Measurements from ENCODE around the gene FDXR. TPM values are rescaled to one million over a fixed set of nuclear protein-coding genes. Genes with fewer than 3 reads are reported as not detected.

FDXR gene
- total RNA-seq, 4 donors from 2014 or later, result 4.4 to 5.7 (median 5.2) TPM

- DNase-seq (ENCODE audit: low spot score), result no peak
- no peak for TF ChIP-seq CTCF (IDR thresholded peaks at IDR 0.05)
- no peak for ATAC-seq (ENCODE audit: low FRiP score)
These were observed 3.9 kb downstream of the FDXR start for GRCh38 chr17:74868908-74869255.

- ATAC-seq (ENCODE audit: low FRiP score) (no peak), DNase-seq (ENCODE audit: low spot score) (no peak)
- TF ChIP-seq CTCF (IDR thresholded peaks at IDR 0.05), result no peak
These were observed 4.4 kb downstream of the FDXR start for GRCh38 chr17:74868251-74868907.

- no peak for TF ChIP-seq CTCF (IDR thresholded peaks at IDR 0.05)
- no peak for DNase-seq (ENCODE audit: low spot score)
- no peak for ATAC-seq (ENCODE audit: low FRiP score)
These were observed 6.5 kb downstream of the FDXR start for GRCh38 chr17:74866198-74866835.

- no peak for TF ChIP-seq CTCF (IDR thresholded peaks at IDR 0.05)
- ATAC-seq (ENCODE audit: low FRiP score), result no peak
- no peak for DNase-seq (ENCODE audit: low spot score)
These were observed 7.1 kb downstream of the FDXR start for GRCh38 chr17:74865504-74866197.

GRCh38 chr17:74864866-74865395, 7.9 kb downstream of the FDXR start:
- ATAC-seq (ENCODE audit: low FRiP score), result peak; percentile 39
- peak; percentile 78 for DNase-seq (ENCODE audit: low spot score)
- TF ChIP-seq CTCF (IDR thresholded peaks at IDR 0.05), result peak in 2 of 3 donors; percentile 73 to 80

GRCh38 chr17:74864297-74864865, 8.4 kb downstream of the FDXR start:
- no peak for ATAC-seq (ENCODE audit: low FRiP score)
- TF ChIP-seq CTCF (IDR thresholded peaks at IDR 0.05), result no peak
- no peak for DNase-seq (ENCODE audit: low spot score)
